Esophagus squamous epithelium (tissue), 5 donors: Measurements from ENCODE around the gene DACT3. TPM values are rescaled to one million over a fixed set of nuclear protein-coding genes. Genes with fewer than 3 reads are reported as not detected.

Source experiments
- DNase-seq: peaks from one replicate; lab custom pipeline; 2025; lab: John Stamatoyannopoulos, UW
- H3K27ac ChIP-seq, 4 donors: fragments of 200-600 bp; sonication (generic); one replicate each; pipeline ENCODE4 v1.5.1; 2016 to 2019; ENCODE audit warnings: mild to moderate bottlenecking in 1 of 4
- H3K27me3 ChIP-seq, 4 donors: fragments of 200-600 bp; sonication (generic); 1 replicate in 3 of 4; 2 replicates in 1 of 4; pipeline versions ENCODE4 v1.5.1 to v1.6.0; 2017 to 2021; ENCODE audit warnings: antibody characterized with exemption in 1 of 4
- H3K36me3 ChIP-seq, 3 donors: fragments of 200-600 bp; sonication (generic); one replicate each; pipeline ENCODE4 v1.5.1; 2016 to 2019
- H3K4me1 ChIP-seq, 3 donors: fragments of 200-600 bp; sonication (generic); one replicate each; pipeline ENCODE4 v1.5.1; 2017 to 2019
- H3K4me3 ChIP-seq, 4 donors: fragments of 200-600 bp; sonication (generic); 1 replicate in 3 of 4; 2 replicates in 1 of 4; pipeline ENCODE4 v1.5.1; 2016 to 2019; ENCODE audit warnings: mild to moderate bottlenecking in 2 of 4, moderate library complexity in 1 of 4
- H3K9me3 ChIP-seq, 3 donors: fragments of 200-600 bp; sonication (generic); one replicate each; pipeline ENCODE4 v1.5.1; 2016 to 2019
- POLR2A ChIP-seq, 4 donors: fragments of 450-650 bp; IDR thresholded peaks; one replicate each; pipeline ENCODE4 v1.6.1; 2017; ENCODE audit warnings: antibody characterized with exemption in 4 of 4, mild to moderate bottlenecking in 4 of 4, moderate library complexity in 3 of 4
- WGBS, 2 donors: methylation state at CpG; one replicate each; pipeline ENCODE4 v1.1.5; 2018; 5-methylcytosine and 5-hydroxymethylcytosine counted together
- intact Hi-C: fragments of 100-400 bp; cut with DNase I; formaldehyde crosslinking; loops from one replicate; pipeline ENCODE4 v1.15.0; 2022
- total RNA-seq, 4 donors: library from RNA; depleted of rRNA; stranded (reverse); fragments of >200 nt; gene quantifications; one replicate each; pipeline ENCODE4 v1.1.0, GENCODE V29; 2016
- TF ChIP-seq, protein P1 (sequence below), 6 experiments: fragments of 450-650 bp in 4 of 6; fragments of 200-600 bp in 2 of 6; sonication (generic) in 2 of 6; IDR thresholded peaks; one replicate each; pipeline ENCODE4 v1.5.1; 2016 to 2019; ENCODE audit warnings: antibody characterized with exemption in 6 of 6, mild to moderate bottlenecking in 4 of 6, moderate library complexity in 4 of 6
- donor health status: DM: yes; HTN: yes; CAD: no.

The DACT3 gene
- total RNA-seq, 4 donors from 2014 or later: 0.22 to 5.7 (median 1.8) TPM

DNA sequence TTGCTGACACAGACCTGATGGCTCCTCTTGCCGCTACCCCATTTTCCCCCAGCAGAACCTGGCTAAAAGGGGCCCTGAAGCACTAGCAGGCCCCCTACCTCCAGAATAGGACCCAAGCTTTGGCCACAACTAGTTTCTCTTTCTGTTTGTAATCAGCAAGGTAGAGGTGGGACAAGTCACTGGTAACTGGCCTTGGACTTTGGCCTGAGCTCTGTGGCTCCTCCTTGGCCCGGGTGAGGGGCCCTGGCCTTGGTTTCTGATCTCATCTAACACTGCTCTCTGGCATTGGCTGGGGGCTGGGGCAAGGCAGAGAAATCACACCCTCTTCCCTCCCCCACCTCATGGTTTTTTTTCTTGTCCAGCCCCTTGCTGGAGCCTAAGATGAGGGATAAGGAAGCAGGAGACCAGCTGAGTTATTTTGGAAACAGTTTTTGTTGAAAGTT, 57.8 kb downstream of the DACT3 start:
- DNase-seq: no peak
- WGBS, 2 donors: 37% methylated on average over 2 of the region's 2 CpGs; no CpG with 5 or more reads in 1 of the 2 donors

DNA sequence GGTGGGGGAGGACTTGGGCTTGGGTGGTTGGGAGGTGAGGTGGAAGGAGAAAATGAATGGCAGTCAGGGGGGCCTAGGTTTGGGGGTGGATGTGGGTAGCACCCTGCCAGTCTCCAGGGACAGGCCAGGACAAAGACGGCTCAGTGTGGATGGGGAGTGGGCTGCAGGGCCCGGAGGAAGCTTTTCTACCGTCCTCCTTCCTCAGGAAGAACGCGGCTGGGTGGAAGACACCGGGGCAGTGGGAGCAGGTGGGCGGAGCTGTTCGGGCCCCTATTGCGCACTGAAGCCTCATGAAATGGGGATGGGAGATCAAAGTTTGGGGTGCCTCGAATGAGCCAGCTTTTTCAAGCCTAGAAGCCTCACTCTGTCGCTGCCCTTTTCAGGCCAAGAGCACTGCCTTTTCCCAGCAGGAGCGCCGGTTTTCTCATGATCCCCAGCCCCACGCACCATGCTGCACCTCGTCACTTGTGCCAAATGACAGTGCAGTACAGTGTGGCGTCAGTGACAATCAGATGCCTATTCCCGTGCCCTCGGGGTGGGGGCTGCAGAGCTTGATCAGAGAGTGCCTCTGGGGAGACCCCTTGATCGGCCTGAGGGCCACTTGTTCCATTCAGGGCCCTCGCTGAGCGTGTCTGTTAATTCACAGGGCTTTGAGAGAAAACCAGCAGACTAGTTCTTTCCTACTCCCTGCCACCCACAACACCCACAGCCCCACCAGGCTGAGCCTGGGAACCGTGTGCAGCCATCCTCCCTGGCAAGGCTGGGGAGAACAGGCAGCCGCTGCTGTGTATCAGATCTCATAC, 58.4 kb downstream of the DACT3 start:
- Histone ChIP-seq H3K36me3 (peaks cover 21 to 30% (median 22%) of the 10 kb centered on the region in 3 donors), H3K27me3 (no peaks in the 10 kb centered on the region), H3K27ac (peak overlapping the region; percentile 98 to 99 (median 99)), H3K9me3 (no peaks in the 10 kb centered on the region), H3K4me1 (peaks cover 16 to 65% (median 37%) of the 10 kb centered on the region in 3 donors), H3K4me3 (peak overlapping the region; percentile 83 to 98 (median 96))
- intact Hi-C loops: no loop called here
- no peak for TF ChIP-seq POLR2A (IDR thresholded peaks at IDR 0.05)
- TF ChIP-seq, protein P1, sequence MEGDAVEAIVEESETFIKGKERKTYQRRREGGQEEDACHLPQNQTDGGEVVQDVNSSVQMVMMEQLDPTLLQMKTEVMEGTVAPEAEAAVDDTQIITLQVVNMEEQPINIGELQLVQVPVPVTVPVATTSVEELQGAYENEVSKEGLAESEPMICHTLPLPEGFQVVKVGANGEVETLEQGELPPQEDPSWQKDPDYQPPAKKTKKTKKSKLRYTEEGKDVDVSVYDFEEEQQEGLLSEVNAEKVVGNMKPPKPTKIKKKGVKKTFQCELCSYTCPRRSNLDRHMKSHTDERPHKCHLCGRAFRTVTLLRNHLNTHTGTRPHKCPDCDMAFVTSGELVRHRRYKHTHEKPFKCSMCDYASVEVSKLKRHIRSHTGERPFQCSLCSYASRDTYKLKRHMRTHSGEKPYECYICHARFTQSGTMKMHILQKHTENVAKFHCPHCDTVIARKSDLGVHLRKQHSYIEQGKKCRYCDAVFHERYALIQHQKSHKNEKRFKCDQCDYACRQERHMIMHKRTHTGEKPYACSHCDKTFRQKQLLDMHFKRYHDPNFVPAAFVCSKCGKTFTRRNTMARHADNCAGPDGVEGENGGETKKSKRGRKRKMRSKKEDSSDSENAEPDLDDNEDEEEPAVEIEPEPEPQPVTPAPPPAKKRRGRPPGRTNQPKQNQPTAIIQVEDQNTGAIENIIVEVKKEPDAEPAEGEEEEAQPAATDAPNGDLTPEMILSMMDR (IDR thresholded peaks at IDR 0.05): no peak
- 5% methylated on average over 8 to 14 of the region's 23 CpGs for WGBS, 2 donors
- no peak for DNase-seq

More for the DNA sequence above, 57.8 kb downstream of the DACT3 start:
- TF ChIP-seq, protein P1 (IDR thresholded peaks at IDR 0.05): no peak
- no peak for TF ChIP-seq POLR2A (IDR thresholded peaks at IDR 0.05)
- H3K27me3 ChIP-seq: no peaks in the 10 kb centered on the region
- H3K36me3 ChIP-seq: peaks cover 27 to 36% (median 27%) of the 10 kb centered on the region in 3 donors
- H3K9me3 ChIP-seq: no peaks in the 10 kb centered on the region
- H3K27ac ChIP-seq: peak overlapping the region; percentile 98 to 99 (median 99)
- peak overlapping the region in 3 of 4 donors; percentile 83 to 97 (median 95) for H3K4me3 ChIP-seq
- peaks cover 16 to 65% (median 37%) of the 10 kb centered on the region in 3 donors for H3K4me1 ChIP-seq
- intact Hi-C loops: no loop called here

DNA sequence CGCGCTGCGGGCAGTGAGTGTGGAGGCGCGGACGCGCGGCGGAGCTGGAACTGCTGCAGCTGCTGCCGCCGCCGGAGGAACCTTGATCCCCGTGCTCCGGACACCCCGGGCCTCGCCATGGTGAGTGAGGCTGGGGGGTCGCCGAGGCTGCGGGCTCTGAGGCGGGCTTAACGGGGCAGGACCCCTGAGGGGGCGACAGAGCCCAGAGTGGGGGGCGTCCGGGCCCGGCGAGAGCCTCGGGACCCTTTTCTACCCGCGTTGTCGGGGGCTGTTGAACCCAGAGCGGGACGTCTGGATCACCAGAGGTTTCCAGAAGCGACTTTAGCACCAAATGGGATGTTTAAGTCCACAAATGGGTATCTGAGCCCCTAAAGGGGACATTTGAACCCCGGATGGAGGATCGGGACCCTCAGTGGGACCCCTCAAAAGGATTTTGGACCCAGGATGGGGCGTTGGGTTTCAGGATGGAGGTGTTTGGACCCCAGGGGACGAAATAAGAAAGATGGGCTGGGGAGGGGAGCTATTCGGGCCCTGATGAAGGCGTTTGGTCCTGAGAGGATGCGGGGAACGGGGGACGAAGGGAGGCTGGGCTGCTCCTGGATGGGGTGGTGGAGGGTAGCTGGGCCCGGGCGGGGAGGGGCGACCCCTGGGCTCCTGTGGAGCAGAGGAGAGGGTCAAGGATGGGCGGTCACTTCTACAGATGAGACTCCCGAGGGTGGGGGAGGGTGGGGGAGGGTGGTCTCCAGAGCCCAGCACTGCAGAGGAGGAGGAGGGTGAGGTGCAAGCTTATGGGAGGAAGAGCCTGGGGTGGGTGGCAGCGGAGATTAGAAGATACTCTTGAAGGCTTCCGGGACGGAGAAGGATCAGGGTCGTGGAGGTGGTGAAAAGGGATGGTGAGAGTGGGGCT, 59.4 kb downstream of the DACT3 start, which contains the start of gene CALM3:
CALM3 (plus strand) TSS at position 13 of the 907 bp plus-strand sequence; CDS start at position 118, 105 bp downstream.
- H3K4me3 ChIP-seq: peak within 1 kb of the TSS; percentile 83 to 98 (median 96)
- H3K4me1 ChIP-seq: peaks cover 16 to 58% (median 35%) of the 10 kb centered on the region in 3 donors
- 0 to 1% methylated on average over 17 to 18 of the region's 51 CpGs for WGBS, 2 donors

DNA sequence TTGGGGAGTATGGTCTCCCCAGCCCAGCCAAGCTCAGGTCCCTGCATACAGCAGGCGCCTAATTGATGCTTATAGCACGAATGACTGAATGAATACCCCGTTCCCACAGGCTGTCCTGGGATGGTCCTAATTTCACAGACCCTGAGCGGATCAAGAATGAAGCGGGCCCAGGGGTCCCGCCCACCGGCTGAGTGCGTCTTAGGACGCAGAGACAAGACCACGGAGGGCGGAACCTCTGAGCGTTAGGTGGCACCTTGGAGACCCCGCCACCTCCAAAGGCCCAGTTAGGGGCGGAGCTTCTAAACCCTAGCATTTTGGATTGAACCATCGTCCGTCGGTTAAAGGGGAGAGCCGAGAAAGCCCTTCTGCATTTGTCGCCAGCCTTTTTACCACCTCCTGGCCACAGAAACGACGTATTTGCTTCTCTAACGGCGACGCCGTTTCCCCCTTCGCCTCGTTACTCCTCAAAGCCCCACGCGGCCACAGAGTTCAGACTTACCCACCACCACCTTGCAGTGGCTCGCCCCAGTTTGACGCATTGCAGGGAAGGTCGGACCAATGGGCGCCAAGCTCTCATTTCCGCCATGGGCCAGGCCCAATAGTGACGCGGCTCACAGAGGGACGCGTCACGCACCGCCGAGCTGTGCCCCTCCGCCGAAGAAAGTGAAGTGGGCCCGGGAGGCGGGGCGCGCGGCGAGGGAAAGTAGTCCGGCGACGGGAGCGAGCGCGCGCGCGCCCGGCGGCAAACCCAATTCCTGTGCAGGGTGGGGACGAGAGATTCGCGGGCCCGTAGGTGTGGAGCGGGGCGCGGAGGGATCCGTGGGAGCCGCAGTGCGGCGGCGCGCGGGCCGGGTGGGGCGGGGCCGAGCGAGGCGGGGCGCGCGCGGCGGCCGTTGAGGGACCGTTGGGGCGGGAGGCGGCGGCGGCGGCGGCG, 60.3 kb downstream of the DACT3 start:
- 0 to 7% methylated on average over 11 to 25 of the region's 93 CpGs for WGBS, 2 donors

More for the DNA sequence above, 59.4 kb downstream of the DACT3 start, which contains the start of gene CALM3:
- Histone ChIP-seq H3K36me3 (peaks cover 11 to 19% (median 12%) of the 10 kb centered on the region in 3 donors), H3K27ac (peak within 1 kb of the TSS; percentile 98 to 99 (median 99)), H3K9me3 (no peaks in the 10 kb centered on the region), H3K27me3 (no peaks in the 10 kb centered on the region)
- TF ChIP-seq POLR2A (IDR thresholded peaks at IDR 0.05): peak in 2 of 4 donors; percentile 92 to 93
- TF ChIP-seq, protein P1 (IDR thresholded peaks at IDR 0.05): peak in 1 of 6 experiments; percentile 7
- DNase-seq: no peak
- intact Hi-C loops: no loop called here

More for the DNA sequence above, 60.3 kb downstream of the DACT3 start:
- intact Hi-C loops: no loop called here
- no peaks in the 10 kb centered on the region for H3K9me3 ChIP-seq
- H3K36me3 ChIP-seq: peaks cover 4 to 10% (median 5%) of the 10 kb centered on the region in 3 donors
- no peaks in the 10 kb centered on the region for H3K27me3 ChIP-seq
- H3K4me1 ChIP-seq: peaks cover 16 to 49% (median 31%) of the 10 kb centered on the region in 3 donors
- H3K27ac ChIP-seq: peak overlapping the region; percentile 98 to 99 (median 99)
- H3K4me3 ChIP-seq: peak overlapping the region; percentile 83 to 98 (median 96)
- DNase-seq: peak; percentile 89
- TF ChIP-seq, protein P1 (IDR thresholded peaks at IDR 0.05): peak in 2 of 6 experiments; percentile 13 to 27
- peak in 2 of 4 donors; percentile 55 to 57 for TF ChIP-seq POLR2A (IDR thresholded peaks at IDR 0.05)
